Esophagus squamous epithelium (tissue), 5 donors: Measurements from ENCODE around the gene MFNG. TPM values are rescaled to one million over a fixed set of nuclear protein-coding genes. Genes with fewer than 3 reads are reported as not detected.

Source experiments
- DNase-seq: peaks from one replicate; lab custom pipeline; 2025; lab: John Stamatoyannopoulos, UW
- H3K27ac ChIP-seq, 4 donors: fragments of 200-600 bp; sonication (generic); one replicate each; pipeline ENCODE4 v1.5.1; 2016 to 2019; ENCODE audit warnings: mild to moderate bottlenecking in 1 of 4
- H3K27me3 ChIP-seq, 4 donors: fragments of 200-600 bp; sonication (generic); 1 replicate in 3 of 4; 2 replicates in 1 of 4; pipeline versions ENCODE4 v1.5.1 to v1.6.0; 2017 to 2021; ENCODE audit warnings: antibody characterized with exemption in 1 of 4
- H3K36me3 ChIP-seq, 3 donors: fragments of 200-600 bp; sonication (generic); one replicate each; pipeline ENCODE4 v1.5.1; 2016 to 2019
- H3K4me1 ChIP-seq, 3 donors: fragments of 200-600 bp; sonication (generic); one replicate each; pipeline ENCODE4 v1.5.1; 2017 to 2019
- H3K4me3 ChIP-seq, 4 donors: fragments of 200-600 bp; sonication (generic); 1 replicate in 3 of 4; 2 replicates in 1 of 4; pipeline ENCODE4 v1.5.1; 2016 to 2019; ENCODE audit warnings: mild to moderate bottlenecking in 2 of 4, moderate library complexity in 1 of 4
- H3K9me3 ChIP-seq, 3 donors: fragments of 200-600 bp; sonication (generic); one replicate each; pipeline ENCODE4 v1.5.1; 2016 to 2019
- POLR2A ChIP-seq, 4 donors: fragments of 450-650 bp; IDR thresholded peaks; one replicate each; pipeline ENCODE4 v1.6.1; 2017; ENCODE audit warnings: antibody characterized with exemption in 4 of 4, mild to moderate bottlenecking in 4 of 4, moderate library complexity in 3 of 4
- WGBS, 2 donors: methylation state at CpG; one replicate each; pipeline ENCODE4 v1.1.5; 2018; 5-methylcytosine and 5-hydroxymethylcytosine counted together
- intact Hi-C: fragments of 100-400 bp; cut with DNase I; formaldehyde crosslinking; loops from one replicate; pipeline ENCODE4 v1.15.0; 2022
- total RNA-seq, 4 donors: library from RNA; depleted of rRNA; stranded (reverse); fragments of >200 nt; gene quantifications; one replicate each; pipeline ENCODE4 v1.1.0, GENCODE V29; 2016
- TF ChIP-seq, protein P1 (sequence below), 6 experiments: fragments of 450-650 bp in 4 of 6; fragments of 200-600 bp in 2 of 6; sonication (generic) in 2 of 6; IDR thresholded peaks; one replicate each; pipeline ENCODE4 v1.5.1; 2016 to 2019; ENCODE audit warnings: antibody characterized with exemption in 6 of 6, mild to moderate bottlenecking in 4 of 6, moderate library complexity in 4 of 6
- donor health status: DM: yes; HTN: yes; CAD: no.

MFNG gene
- total RNA-seq, 4 donors from 2014 or later, result 3.8 to 10.3 (median 7.9) TPM

DNA sequence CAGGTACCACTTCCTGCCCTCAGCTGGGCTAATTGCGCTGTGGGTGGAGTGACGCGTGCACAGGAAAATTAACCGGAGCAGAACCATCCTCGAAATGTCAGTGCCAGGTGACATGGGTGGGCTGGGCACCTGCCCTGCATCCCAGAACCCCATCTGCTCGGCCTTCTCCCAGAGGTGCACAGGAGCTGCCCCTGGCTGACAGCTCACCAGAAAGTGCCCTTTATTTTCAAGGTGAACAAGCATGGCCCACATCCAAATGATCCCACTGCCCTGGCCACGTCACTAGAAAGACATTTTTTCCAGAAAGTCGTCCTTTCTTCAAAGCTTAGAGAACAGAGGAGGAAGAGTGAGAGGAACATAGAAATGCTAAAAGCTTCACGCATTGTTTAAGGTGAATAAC, 54.8 kb downstream of the MFNG start:
- Histone ChIP-seq H3K9me3 (no peaks in the 10 kb centered on the region), H3K4me3 (no peak overlapping the region), H3K36me3 (no peaks in the 10 kb centered on the region), H3K4me1 (peaks cover 9 to 19% (median 10%) of the 10 kb centered on the region in 3 donors), H3K27ac (no peak overlapping the region), H3K27me3 (peaks cover 12 to 95% (median 24%) of the 10 kb centered on the region in 4 donors)
- no peak for DNase-seq
- no peak for TF ChIP-seq POLR2A (IDR thresholded peaks at IDR 0.05)
- TF ChIP-seq, protein P1, sequence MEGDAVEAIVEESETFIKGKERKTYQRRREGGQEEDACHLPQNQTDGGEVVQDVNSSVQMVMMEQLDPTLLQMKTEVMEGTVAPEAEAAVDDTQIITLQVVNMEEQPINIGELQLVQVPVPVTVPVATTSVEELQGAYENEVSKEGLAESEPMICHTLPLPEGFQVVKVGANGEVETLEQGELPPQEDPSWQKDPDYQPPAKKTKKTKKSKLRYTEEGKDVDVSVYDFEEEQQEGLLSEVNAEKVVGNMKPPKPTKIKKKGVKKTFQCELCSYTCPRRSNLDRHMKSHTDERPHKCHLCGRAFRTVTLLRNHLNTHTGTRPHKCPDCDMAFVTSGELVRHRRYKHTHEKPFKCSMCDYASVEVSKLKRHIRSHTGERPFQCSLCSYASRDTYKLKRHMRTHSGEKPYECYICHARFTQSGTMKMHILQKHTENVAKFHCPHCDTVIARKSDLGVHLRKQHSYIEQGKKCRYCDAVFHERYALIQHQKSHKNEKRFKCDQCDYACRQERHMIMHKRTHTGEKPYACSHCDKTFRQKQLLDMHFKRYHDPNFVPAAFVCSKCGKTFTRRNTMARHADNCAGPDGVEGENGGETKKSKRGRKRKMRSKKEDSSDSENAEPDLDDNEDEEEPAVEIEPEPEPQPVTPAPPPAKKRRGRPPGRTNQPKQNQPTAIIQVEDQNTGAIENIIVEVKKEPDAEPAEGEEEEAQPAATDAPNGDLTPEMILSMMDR (IDR thresholded peaks at IDR 0.05), result no peak
- intact Hi-C loops, result no loop called here
- WGBS, 2 donors, result 31 to 60% methylated on average over 3 to 9 of the region's 9 CpGs

DNA sequence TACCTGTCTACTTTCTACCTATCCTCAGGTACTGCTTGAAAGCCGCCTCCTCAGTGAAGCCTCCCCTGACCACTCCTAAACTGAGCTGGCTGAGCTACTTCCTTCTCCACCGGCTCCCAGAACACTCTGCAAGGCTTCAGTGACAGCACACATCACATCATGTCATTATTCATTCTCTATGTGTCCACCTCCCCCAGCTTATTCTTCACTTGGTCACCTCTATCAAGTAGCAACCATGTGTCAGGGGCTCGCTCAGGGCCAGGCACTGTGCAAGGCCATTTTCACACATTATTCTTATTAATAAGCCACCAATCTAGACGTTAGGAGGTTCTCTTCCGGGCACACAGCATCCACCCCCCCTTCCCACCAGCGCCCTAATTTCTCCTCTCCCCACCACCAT, 55.2 kb downstream of the MFNG start:
- Histone ChIP-seq H3K36me3 (no peaks in the 10 kb centered on the region), H3K4me3 (no peak overlapping the region), H3K4me1 (peaks cover 9 to 23% (median 10%) of the 10 kb centered on the region in 3 donors), H3K27ac (no peak overlapping the region), H3K9me3 (no peaks in the 10 kb centered on the region), H3K27me3 (peaks cover 12 to 100% (median 27%) of the 10 kb centered on the region in 4 donors)
- WGBS, 2 donors, result 66 to 67% methylated on average over 6 of the region's 6 CpGs
- intact Hi-C loops, result no loop called here
- no peak for DNase-seq
- TF ChIP-seq, protein P1 (IDR thresholded peaks at IDR 0.05), result no peak
- no peak for TF ChIP-seq POLR2A (IDR thresholded peaks at IDR 0.05)

GRCh38 chr22:37428649-37429586, 57.3 kb downstream of the MFNG start:
- Histone ChIP-seq H3K27ac (no peak overlapping the region), H3K4me1 (peaks cover 9 to 24% (median 10%) of the 10 kb centered on the region in 3 donors), H3K36me3 (no peaks in the 10 kb centered on the region), H3K4me3 (no peak overlapping the region), H3K9me3 (no peaks in the 10 kb centered on the region), H3K27me3 (peaks cover 12 to 100% (median 27%) of the 10 kb centered on the region in 4 donors)
- intact Hi-C loops, result loop anchor here (10.0 kb wide), 1 partner anchor 114 kb away; no protein-coding TSS in a partner anchor
- 15 to 28% methylated on average over 8 to 9 of the region's 15 CpGs for WGBS, 2 donors
- no peak for DNase-seq
- TF ChIP-seq POLR2A (IDR thresholded peaks at IDR 0.05), result no peak
- TF ChIP-seq, protein P1 (IDR thresholded peaks at IDR 0.05), result peak; percentile 44 to 67 (median 52)

GRCh38 chr22:37427711-37428635, 58.2 kb downstream of the MFNG start:
- WGBS, 2 donors, result 31 to 44% methylated on average over 6 to 21 of the region's 59 CpGs
- Histone ChIP-seq H3K36me3 (no peaks in the 10 kb centered on the region), H3K27me3 (peaks cover 12 to 100% (median 27%) of the 10 kb centered on the region in 4 donors), H3K4me3 (peak overlapping the region in 3 of 4 donors; percentile 30 to 65 (median 47)), H3K27ac (no peak overlapping the region), H3K4me1 (peaks cover 9 to 24% (median 10%) of the 10 kb centered on the region in 3 donors), H3K9me3 (no peaks in the 10 kb centered on the region)
- no peak for DNase-seq
- TF ChIP-seq, protein P1 (IDR thresholded peaks at IDR 0.05), result no peak
- no peak for TF ChIP-seq POLR2A (IDR thresholded peaks at IDR 0.05)
- intact Hi-C loops, result loop anchor here (10.0 kb wide), 1 partner anchor 113 kb away; no protein-coding TSS in a partner anchor
